Breast epithelium (tissue), 4 donors: ENCODE results near the gene PRKN. TPM values are rescaled to one million over a fixed set of nuclear protein-coding genes. Genes with fewer than 3 reads are reported as not detected.
"Not testable (repeated sequence)": the region's sequence is repeated elsewhere in the genome, so short reads cannot be mapped to it uniquely, and the experiment has no call there.

Source experiments
- DNase-seq, 2 donors: peaks; one replicate each; pipeline ENCODE4 v3.0.0-alpha.2; 2019; ENCODE audit warnings: low spot score in 2 of 2
- H3K27ac ChIP-seq, 2 donors: fragments of 200-600 bp; sonication (generic) in 1 of 2; one replicate each; pipeline ENCODE4 v1.5.1; 2016 to 2019; ENCODE audit warnings: mild to moderate bottlenecking in 1 of 2
- H3K27me3 ChIP-seq, 2 donors: fragments of 200-600 bp; sonication (generic) in 1 of 2; one replicate each; pipeline versions ENCODE4 v1.5.1 to v1.6.0; 2017 to 2019; ENCODE audit warnings: control low read depth in 1 of 2, mild to moderate bottlenecking in 1 of 2
- H3K36me3 ChIP-seq: fragments of 200-600 bp; one replicate; pipeline ENCODE4 v1.5.1; 2019
- H3K4me1 ChIP-seq, 2 donors: fragments of 200-600 bp; sonication (generic); one replicate each; pipeline ENCODE4 v1.5.1; 2016 to 2019; ENCODE audit warnings: control low read depth in 1 of 2
- H3K4me3 ChIP-seq, 3 donors: fragments of 200-600 bp; sonication (generic); 1 replicate in 2 of 3; 2 replicates in 1 of 3; pipeline ENCODE4 v1.5.1; 2016 to 2019; ENCODE audit warnings: mild to moderate bottlenecking in 3 of 3, moderate library complexity in 2 of 3
- H3K9me3 ChIP-seq, 2 donors: fragments of 200-600 bp; sonication (generic) in 1 of 2; one replicate each; pipeline ENCODE4 v1.5.1; 2016 to 2019; ENCODE audit warnings: control low read depth in 1 of 2
- POLR2A ChIP-seq: fragments of 450-650 bp; IDR thresholded peaks from one replicate; pipeline ENCODE4 v1.6.1; 2016; ENCODE audit warnings: antibody characterized with exemption, mild to moderate bottlenecking, moderate library complexity
- POLR2AphosphoS5 ChIP-seq, 3 donors: sonication (generic); formaldehyde crosslinking; IDR thresholded peaks; one replicate each; pipeline ENCODE4 v1.6.1; 2017; ENCODE audit warnings: antibody characterized with exemption in 3 of 3
- intact Hi-C: fragments of 100-400 bp; cut with DNase I; formaldehyde crosslinking; loops from one replicate; pipeline ENCODE4 v1.15.1; 2023; ENCODE audit warnings: low total_unique reads
- total RNA-seq, 3 donors: library from RNA; depleted of rRNA; stranded (reverse); fragments of >200 nt; gene quantifications; one replicate each; pipeline ENCODE4 v1.1.0, GENCODE V29; 2016
- TF ChIP-seq, protein P1 (sequence below), 3 donors: fragments of 450-650 bp; IDR thresholded peaks; one replicate each; pipeline ENCODE4 v1.5.1; 2016 to 2017; ENCODE audit warnings: antibody characterized with exemption in 3 of 3, mild to moderate bottlenecking in 3 of 3, moderate library complexity in 3 of 3

The PRKN gene
- total RNA-seq, 3 donors from 2014 or later: 7.2 to 19.0 (median 11.2) TPM

DNA sequence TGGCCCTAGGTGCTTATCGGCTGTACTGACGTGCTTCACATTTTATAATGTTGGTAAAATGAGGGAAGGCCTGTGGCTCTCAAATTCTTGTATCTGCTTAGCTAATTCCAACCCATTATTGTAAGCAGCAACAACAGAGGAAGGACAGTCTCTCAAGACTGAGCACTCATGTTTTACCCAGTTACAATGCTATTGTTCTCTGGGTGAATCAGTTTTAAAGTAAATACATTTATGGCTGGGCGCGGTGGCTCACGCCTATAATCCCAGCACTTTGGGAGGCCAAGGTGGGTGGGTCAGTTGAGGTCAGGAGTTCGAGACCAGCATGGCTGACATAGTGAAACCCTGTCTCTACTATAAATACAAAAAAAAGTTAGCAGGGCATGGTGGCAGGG is 194.6 kb downstream of the PRKN start:
- intact Hi-C loops: no loop called here
- no peak for DNase-seq

DNA sequence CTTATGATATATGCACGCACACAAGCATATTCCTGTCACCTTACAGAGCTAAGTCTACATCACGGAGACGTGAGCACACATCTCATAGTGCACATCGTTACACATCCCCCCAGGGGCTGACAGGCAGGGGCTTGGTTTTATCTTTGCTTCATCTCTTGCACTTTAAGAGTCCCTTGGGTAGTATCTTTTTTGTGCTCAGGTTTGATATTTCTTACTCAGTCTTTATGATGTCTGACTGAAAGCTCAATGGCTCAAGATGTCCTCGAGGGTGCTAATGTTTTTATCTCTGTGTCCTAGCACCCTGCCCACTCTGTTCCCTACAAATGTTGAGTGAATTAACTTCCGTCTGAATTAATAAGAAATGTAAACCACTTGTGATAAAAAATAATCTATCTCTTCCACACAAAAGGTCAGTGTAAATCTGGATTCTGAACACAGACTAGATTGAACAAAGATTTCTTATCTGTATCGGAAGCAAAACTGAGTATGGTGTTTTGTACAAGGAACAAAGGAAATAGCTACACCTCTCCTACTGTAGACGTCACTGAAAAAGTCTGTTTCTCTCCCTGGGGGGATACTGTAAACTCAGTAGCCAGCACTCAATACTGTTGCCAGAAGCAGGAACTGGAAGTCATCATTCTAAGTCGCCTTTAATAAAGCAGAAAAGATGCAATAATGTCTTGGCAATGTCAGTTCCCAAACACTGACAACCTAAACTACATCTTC is 195.1 kb downstream of the PRKN start:
- H3K36me3 ChIP-seq: no peaks in the 10 kb centered on the region
- TF ChIP-seq POLR2A (no peak), POLR2AphosphoS5 (IDR thresholded peaks at IDR 0.05) (no peak)
- TF ChIP-seq, protein P1, sequence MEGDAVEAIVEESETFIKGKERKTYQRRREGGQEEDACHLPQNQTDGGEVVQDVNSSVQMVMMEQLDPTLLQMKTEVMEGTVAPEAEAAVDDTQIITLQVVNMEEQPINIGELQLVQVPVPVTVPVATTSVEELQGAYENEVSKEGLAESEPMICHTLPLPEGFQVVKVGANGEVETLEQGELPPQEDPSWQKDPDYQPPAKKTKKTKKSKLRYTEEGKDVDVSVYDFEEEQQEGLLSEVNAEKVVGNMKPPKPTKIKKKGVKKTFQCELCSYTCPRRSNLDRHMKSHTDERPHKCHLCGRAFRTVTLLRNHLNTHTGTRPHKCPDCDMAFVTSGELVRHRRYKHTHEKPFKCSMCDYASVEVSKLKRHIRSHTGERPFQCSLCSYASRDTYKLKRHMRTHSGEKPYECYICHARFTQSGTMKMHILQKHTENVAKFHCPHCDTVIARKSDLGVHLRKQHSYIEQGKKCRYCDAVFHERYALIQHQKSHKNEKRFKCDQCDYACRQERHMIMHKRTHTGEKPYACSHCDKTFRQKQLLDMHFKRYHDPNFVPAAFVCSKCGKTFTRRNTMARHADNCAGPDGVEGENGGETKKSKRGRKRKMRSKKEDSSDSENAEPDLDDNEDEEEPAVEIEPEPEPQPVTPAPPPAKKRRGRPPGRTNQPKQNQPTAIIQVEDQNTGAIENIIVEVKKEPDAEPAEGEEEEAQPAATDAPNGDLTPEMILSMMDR (IDR thresholded peaks at IDR 0.05): no peak
- no peak for DNase-seq
- no peak overlapping the region for H3K4me3 ChIP-seq
- H3K27me3 ChIP-seq: no peaks in the 10 kb centered on the region
- no peaks in the 10 kb centered on the region for H3K9me3 ChIP-seq
- H3K27ac ChIP-seq: no peak overlapping the region
- intact Hi-C loops: no loop called here
- H3K4me1 ChIP-seq: no peaks in the 10 kb centered on the region

More for the DNA sequence above, 194.6 kb downstream of the PRKN start:
- Histone ChIP-seq H3K36me3 (no peaks in the 10 kb centered on the region), H3K27me3 (no peaks in the 10 kb centered on the region), H3K4me1 (no peaks in the 10 kb centered on the region), H3K27ac (no peak overlapping the region), H3K9me3 (no peaks in the 10 kb centered on the region), H3K4me3 (no peak overlapping the region)
- TF ChIP-seq POLR2AphosphoS5 (IDR thresholded peaks at IDR 0.05) (no peak), POLR2A (no peak)
- TF ChIP-seq, protein P1 (IDR thresholded peaks at IDR 0.05): no peak

DNA sequence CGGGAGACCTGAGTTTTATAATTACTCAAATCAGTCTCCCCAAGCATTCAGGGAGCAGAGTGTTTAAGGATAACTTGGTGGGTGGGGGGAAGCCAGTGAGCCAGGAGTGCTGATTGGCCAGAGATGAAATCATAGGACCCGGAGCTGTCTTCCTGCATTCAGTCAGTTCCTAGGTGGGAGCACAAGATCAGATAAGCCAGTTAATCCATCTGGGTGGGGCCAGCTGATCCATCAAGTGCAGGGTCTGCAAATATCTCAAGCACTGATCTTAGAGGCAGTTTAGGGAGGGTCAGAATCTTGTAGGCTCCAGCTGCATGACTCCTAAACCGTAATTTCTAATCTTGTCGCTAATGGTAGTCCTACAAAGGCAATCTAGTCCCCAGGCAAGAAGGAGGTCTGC is 196.2 kb downstream of the PRKN start:
- H3K27ac ChIP-seq, H3K4me3 ChIP-seq, H3K4me1 ChIP-seq, DNase-seq, H3K9me3 ChIP-seq, H3K27me3 ChIP-seq, H3K36me3 ChIP-seq, intact Hi-C loops: not testable (repeated sequence)

DNA sequence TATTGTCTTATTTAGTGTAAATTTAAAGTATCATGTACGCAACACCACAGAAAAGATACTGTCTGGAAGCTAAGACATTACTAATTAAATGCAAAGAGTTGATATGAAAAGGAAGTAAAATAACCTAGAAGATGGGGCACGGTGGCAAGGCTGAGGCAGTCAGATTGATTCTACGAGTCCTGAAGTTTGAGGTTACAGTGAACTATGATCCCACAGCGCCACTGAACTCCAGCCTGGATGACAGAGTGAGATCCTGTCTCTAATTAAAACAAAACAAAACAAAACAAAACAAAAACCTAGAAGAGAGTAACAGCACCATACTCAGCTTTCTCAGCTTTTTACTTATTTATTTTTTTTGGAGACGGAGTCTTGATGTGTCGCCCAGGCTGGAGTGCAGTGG is 199.0 kb downstream of the PRKN start:
- TF ChIP-seq POLR2A: no peak
- no peak for TF ChIP-seq POLR2AphosphoS5 (IDR thresholded peaks at IDR 0.05)
- TF ChIP-seq, protein P1 (IDR thresholded peaks at IDR 0.05): no peak
- intact Hi-C loops: no loop called here
- Histone ChIP-seq H3K27me3 (no peaks in the 10 kb centered on the region), H3K36me3 (no peaks in the 10 kb centered on the region), H3K9me3 (no peaks in the 10 kb centered on the region), H3K4me3 (no peak overlapping the region), H3K4me1 (no peaks in the 10 kb centered on the region), H3K27ac (no peak overlapping the region)
- DNase-seq: no peak

DNA sequence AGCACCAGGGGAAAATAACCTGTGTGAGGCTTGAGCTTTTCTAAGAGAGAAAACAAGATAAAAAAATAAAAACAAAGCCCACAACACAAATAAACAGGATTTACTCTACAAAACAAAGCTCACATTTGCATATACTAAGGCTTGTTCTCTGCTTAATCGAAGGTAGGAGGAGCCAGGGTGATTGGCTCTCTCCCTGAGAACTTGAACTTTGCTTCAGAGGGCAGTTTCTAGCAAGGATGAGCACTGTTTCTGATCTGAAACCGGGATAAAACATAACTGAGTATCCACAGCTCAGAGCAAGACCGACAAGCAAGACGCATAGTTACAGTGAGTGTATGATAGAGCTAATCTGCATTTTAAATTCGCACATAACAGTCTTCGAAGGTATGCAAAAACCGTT is 200.6 kb downstream of the PRKN start:
- no peak for DNase-seq
- Histone ChIP-seq H3K4me3 (no peak overlapping the region), H3K4me1 (no peaks in the 10 kb centered on the region), H3K36me3 (no peaks in the 10 kb centered on the region), H3K27ac (no peak overlapping the region), H3K27me3 (no peaks in the 10 kb centered on the region), H3K9me3 (no peaks in the 10 kb centered on the region)
- TF ChIP-seq POLR2A (no peak), POLR2AphosphoS5 (IDR thresholded peaks at IDR 0.05) (no peak)
- TF ChIP-seq, protein P1 (IDR thresholded peaks at IDR 0.05): no peak
- intact Hi-C loops: no loop called here
